Loucy (cell line): Measurements from ENCODE around the gene CP.
A peak's percentile ranks its signal among the peaks of the same experiment; 100 is the strongest.

Source experiments
- H2AFZ ChIP-seq: fragments of 200-600 bp; sonication (generic); 2 replicates; pipeline ENCODE4 v1.6.0; 2016; ENCODE audit warnings: antibody characterized with exemption, mild to moderate bottlenecking, low read length, moderate library complexity
- H3F3A ChIP-seq: fragments of 200-600 bp; 2 replicates; pipeline ENCODE4 v1.6.0; 2016; ENCODE audit warnings: antibody characterized with exemption, low read depth, mild to moderate bottlenecking
- H3K27me3 ChIP-seq: fragments of 200-600 bp; sonication (generic); 2 replicates; pipeline ENCODE4 v1.6.1; 2014; ENCODE audit warnings: low read length, mild to moderate bottlenecking; ENCODE audit not compliant: insufficient read depth, poor library complexity, severe bottlenecking
- H3K36me3 ChIP-seq: fragments of 200-600 bp; sonication (generic); 2 replicates; pipeline ENCODE4 v1.6.1; 2016; ENCODE audit warnings: low read length; ENCODE audit not compliant: insufficient read depth
- H3K4me1 ChIP-seq: fragments of 200-600 bp; sonication (generic); 2 replicates; pipeline ENCODE4 v1.5.1; 2014; ENCODE audit warnings: low read length, mild to moderate bottlenecking; ENCODE audit not compliant: insufficient read depth, poor library complexity, severe bottlenecking
- H3K4me2 ChIP-seq: fragments of 200-600 bp; sonication (generic); 2 replicates; pipeline ENCODE4 v1.6.0; 2014; ENCODE audit warnings: antibody characterized with exemption, low read length, low read depth, mild to moderate bottlenecking; ENCODE audit not compliant: poor library complexity, severe bottlenecking
- H3K4me3 ChIP-seq: fragments of 200-600 bp; sonication (generic); 2 replicates; pipeline ENCODE4 v1.5.1; 2014; ENCODE audit warnings: low read length, mild to moderate bottlenecking, mixed read lengths; ENCODE audit not compliant: poor library complexity, severe bottlenecking
- H3K79me2 ChIP-seq: fragments of 200-600 bp; sonication (generic); 2 replicates; pipeline ENCODE4 v1.6.1; 2014; ENCODE audit warnings: low read length; ENCODE audit not compliant: insufficient read depth
- H3K9ac ChIP-seq: fragments of 200-600 bp; sonication (generic); 2 replicates; pipeline ENCODE4 v1.6.0; 2014; ENCODE audit warnings: mild to moderate bottlenecking, low read depth, low read length, moderate library complexity; ENCODE audit not compliant: poor library complexity, severe bottlenecking
- H3K9me2 ChIP-seq: fragments of 200-600 bp; sonication (generic); replicated peaks from 2 replicates; pipeline ENCODE4 v1.6.1; 2016; ENCODE audit warnings: low read depth, low read length, mixed read lengths
- H3K9me3 ChIP-seq: fragments of 200-600 bp; sonication (generic); 2 replicates; pipeline ENCODE4 v1.6.1; 2014; ENCODE audit warnings: mild to moderate bottlenecking, antibody characterized with exemption, low read length, low read depth; ENCODE audit not compliant: insufficient read depth
- H4K20me1 ChIP-seq: fragments of 200-600 bp; sonication (generic); 2 replicates; pipeline ENCODE4 v1.6.0; 2014; ENCODE audit warnings: antibody characterized with exemption, low read length, mild to moderate bottlenecking; ENCODE audit not compliant: insufficient read depth, poor library complexity, severe bottlenecking
- EZH2phosphoT487 ChIP-seq: fragments of 200-600 bp; IDR thresholded peaks from 2 replicates; pipeline ENCODE4 v1.6.1; 2018; ENCODE audit warnings: antibody characterized with exemption, mild to moderate bottlenecking, moderate library complexity, borderline replicate concordance
- TF ChIP-seq, protein P1 (sequence below): fragments of 200-600 bp; sonication (generic); conservative IDR thresholded peaks from 2 replicates; pipeline ENCODE4 v1.5.1; 2014; ENCODE audit warnings: mild to moderate bottlenecking, antibody characterized with exemption, low read length

CP gene

DNA sequence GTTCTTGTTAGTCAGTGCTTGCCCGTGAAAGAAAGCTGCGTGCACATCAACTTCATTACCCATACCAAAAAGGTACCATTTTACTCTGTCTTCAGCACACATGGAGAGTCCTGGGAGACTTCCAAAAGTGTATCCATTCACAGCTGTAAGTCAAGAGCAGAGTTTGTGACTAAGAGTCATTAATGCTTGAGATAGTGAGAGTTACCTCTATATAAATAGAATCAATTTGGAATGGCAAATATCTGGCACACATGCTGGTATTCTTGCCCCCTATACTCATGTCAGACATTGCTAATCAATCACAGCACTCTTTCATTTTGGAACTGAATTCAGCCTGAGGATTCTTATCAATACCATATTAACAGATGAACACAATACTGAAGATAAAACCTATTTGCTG lies 14.2 kb downstream of the CP start:
- Histone ChIP-seq H2AFZ (no peak overlapping the region), H3K4me3 (no peak overlapping the region), H3K4me1 (peaks cover 14% of the 10 kb centered on the region), H4K20me1 (no peaks in the 10 kb centered on the region), H3K9me2 (no peaks in the 10 kb centered on the region), H3K9me3 (no peaks in the 10 kb centered on the region), H3K9ac (no peak overlapping the region), H3K4me2 (no peak overlapping the region), H3K36me3 (no peaks in the 10 kb centered on the region), H3K27me3 (no peaks in the 10 kb centered on the region), H3K79me2 (no peaks in the 10 kb centered on the region), H3F3A (no peaks in the 10 kb centered on the region)
- no peak for TF ChIP-seq EZH2phosphoT487
- TF ChIP-seq, protein P1, sequence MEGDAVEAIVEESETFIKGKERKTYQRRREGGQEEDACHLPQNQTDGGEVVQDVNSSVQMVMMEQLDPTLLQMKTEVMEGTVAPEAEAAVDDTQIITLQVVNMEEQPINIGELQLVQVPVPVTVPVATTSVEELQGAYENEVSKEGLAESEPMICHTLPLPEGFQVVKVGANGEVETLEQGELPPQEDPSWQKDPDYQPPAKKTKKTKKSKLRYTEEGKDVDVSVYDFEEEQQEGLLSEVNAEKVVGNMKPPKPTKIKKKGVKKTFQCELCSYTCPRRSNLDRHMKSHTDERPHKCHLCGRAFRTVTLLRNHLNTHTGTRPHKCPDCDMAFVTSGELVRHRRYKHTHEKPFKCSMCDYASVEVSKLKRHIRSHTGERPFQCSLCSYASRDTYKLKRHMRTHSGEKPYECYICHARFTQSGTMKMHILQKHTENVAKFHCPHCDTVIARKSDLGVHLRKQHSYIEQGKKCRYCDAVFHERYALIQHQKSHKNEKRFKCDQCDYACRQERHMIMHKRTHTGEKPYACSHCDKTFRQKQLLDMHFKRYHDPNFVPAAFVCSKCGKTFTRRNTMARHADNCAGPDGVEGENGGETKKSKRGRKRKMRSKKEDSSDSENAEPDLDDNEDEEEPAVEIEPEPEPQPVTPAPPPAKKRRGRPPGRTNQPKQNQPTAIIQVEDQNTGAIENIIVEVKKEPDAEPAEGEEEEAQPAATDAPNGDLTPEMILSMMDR = no peak

DNA sequence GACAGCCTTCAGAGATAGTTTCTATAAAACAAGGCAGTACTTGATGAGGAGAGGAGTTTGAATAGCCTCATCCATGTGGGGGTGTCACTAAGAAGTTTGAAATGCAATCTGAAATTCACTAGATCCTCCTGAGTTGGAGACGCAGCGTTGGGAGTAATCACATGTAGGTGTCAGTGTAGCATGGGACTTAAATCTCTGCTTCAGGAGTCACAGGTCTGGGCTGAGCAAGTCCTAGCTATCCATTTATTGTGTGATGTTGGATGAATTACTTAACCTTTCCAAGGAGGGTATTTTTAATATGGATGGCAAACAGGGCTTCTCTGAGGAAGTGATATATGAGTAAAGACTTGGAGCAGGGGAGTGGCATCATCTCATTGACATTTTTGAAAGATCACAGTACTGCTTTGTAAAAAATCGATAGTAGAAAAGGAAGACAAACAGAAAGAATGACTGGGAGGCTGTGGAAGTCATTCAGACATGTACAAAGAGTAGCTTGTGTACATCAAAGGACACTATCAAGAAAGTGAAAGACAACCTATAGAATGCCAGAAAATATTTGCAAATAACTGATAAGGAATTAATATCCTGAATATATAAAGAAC lies 17.1 kb downstream of the CP start:
- no peaks in the 10 kb centered on the region for H3F3A ChIP-seq
- no peak for TF ChIP-seq EZH2phosphoT487
- TF ChIP-seq, protein P1 = no peak
- no peaks in the 10 kb centered on the region for H3K9me2 ChIP-seq
- H3K4me2 ChIP-seq = peak overlapping the region; percentile 47
- H2AFZ ChIP-seq = peak overlapping the region; percentile 66; the same call in 1 of the 2 replicates
- no peaks in the 10 kb centered on the region for H3K27me3 ChIP-seq
- no peaks in the 10 kb centered on the region for H3K79me2 ChIP-seq
- no peaks in the 10 kb centered on the region for H3K36me3 ChIP-seq
- H3K4me1 ChIP-seq = peaks cover 18% of the 10 kb centered on the region
- no peaks in the 10 kb centered on the region for H3K9me3 ChIP-seq
- no peaks in the 10 kb centered on the region for H4K20me1 ChIP-seq
- no peak overlapping the region for H3K9ac ChIP-seq
- no peak overlapping the region for H3K4me3 ChIP-seq

DNA sequence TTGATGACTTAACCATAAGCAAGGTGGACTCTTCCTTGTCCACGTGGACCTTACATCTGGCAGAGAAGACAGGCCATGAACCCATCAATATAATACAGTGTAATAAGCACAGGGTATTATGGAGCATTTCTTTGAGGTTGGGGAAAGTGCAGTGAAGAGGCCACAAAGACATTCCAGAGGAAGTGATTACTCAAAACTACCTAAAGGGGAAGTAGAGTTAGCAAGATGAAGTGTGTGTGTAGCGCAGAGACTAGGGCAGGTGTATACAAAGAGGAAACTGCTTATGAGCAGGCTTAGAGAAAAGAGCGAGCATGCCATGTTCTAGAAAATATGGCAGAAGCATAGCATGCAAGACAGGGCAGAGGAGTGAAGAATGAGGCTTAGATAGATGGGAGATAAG lies 17.9 kb downstream of the CP start:
- TF ChIP-seq EZH2phosphoT487 = no peak
- peak overlapping the region; percentile 47 for H3K4me2 ChIP-seq
- no peaks in the 10 kb centered on the region for H3K79me2 ChIP-seq
- H3K9ac ChIP-seq = no peak overlapping the region
- no peaks in the 10 kb centered on the region for H4K20me1 ChIP-seq
- peaks cover 20% of the 10 kb centered on the region for H3K4me1 ChIP-seq
- no peaks in the 10 kb centered on the region for H3F3A ChIP-seq
- H3K27me3 ChIP-seq = no peaks in the 10 kb centered on the region
- no peaks in the 10 kb centered on the region for H3K36me3 ChIP-seq
- H3K9me2 ChIP-seq = no peaks in the 10 kb centered on the region
- no peaks in the 10 kb centered on the region for H3K9me3 ChIP-seq
- H3K4me3 ChIP-seq = no peak overlapping the region
- peak overlapping the region; percentile 66 for H2AFZ ChIP-seq

DNA sequence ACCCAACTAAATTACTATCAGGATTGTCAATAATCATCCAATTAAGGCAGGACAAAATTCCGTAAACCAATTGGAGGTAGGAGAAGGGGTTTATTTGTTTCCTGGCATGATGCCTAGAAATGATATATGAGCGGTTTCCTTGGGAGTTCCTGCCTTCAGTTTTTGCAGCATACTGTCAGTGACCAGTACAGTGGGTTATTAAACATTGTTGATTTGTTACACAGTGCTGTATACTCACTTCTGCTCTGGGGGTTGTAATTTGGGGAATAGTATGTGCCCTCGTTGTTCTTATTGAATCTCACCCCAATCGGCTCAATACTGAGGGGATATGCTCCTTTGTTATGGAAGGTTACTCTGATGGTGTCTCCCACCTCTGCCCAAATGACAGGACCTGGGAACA lies 22.2 kb downstream of the CP start:
- Histone ChIP-seq H3K9ac (no peak overlapping the region), H3K4me2 (no peak overlapping the region)

More for the DNA sequence above, 22.2 kb downstream of the CP start:
- no peak for TF ChIP-seq EZH2phosphoT487
- TF ChIP-seq, protein P1 = no peak
- no peaks in the 10 kb centered on the region for H3F3A ChIP-seq
- H3K9me2 ChIP-seq = no peaks in the 10 kb centered on the region
- H3K79me2 ChIP-seq = no peaks in the 10 kb centered on the region
- H3K36me3 ChIP-seq = no peaks in the 10 kb centered on the region
- H4K20me1 ChIP-seq = no peaks in the 10 kb centered on the region
- H2AFZ ChIP-seq = peak overlapping the region; percentile 45; the same call in 1 of the 2 replicates
- peaks cover 26% of the 10 kb centered on the region for H3K4me1 ChIP-seq
- no peaks in the 10 kb centered on the region for H3K9me3 ChIP-seq
- H3K4me3 ChIP-seq = no peak overlapping the region
- H3K27me3 ChIP-seq = no peaks in the 10 kb centered on the region
